Spleen (tissue), 7 donors: ENCODE measurements around the gene RELB.

Source experiments
- CTCF ChIP-seq, 11 experiments: fragments of 200-600 bp in 7 of 11; fragments of 450-650 bp in 4 of 11; sonication (generic) in 4 of 11; IDR thresholded peaks in 8 of 11; conservative IDR thresholded peaks in 3 of 11; 1 replicate in 7 of 11; 2 replicates in 4 of 11; pipeline versions ENCODE4 v1.4.0 to v1.8.0; 2016 to 2021; ENCODE audit warnings: antibody characterized with exemption in 11 of 11, inconsistent platforms in 4 of 11, mild to moderate bottlenecking in 1 of 11
- POLR2A ChIP-seq, 3 donors: fragments of 450-650 bp; IDR thresholded peaks; one replicate each; pipeline ENCODE4 v1.5.1; 2017; ENCODE audit warnings: antibody characterized with exemption in 3 of 3, mild to moderate bottlenecking in 1 of 3
- POLR2AphosphoS5 ChIP-seq, 3 donors: sonication (generic); formaldehyde crosslinking; IDR thresholded peaks; one replicate each; pipeline ENCODE4 v1.5.1; 2017; ENCODE audit warnings: antibody characterized with exemption in 3 of 3
- donor health status: DM: no; HTN: no; CAD: no; lungs with moderate emphysema.
- donor health status: DM: no; HTN: no; CAD: no.
- donor health status: DM: no; HTN: no; CAD: no.

GRCh38 chr19:44968670-44969069 lies 32.6 kb upstream of the RELB start:
- TF ChIP-seq POLR2AphosphoS5 (IDR thresholded peaks at IDR 0.05) (no peak), POLR2A (IDR thresholded peaks at IDR 0.05) (no peak), CTCF (IDR thresholded peaks at IDR 0.05 in 8 of 11, conservative IDR thresholded peaks at IDR 0.05 in 3 of 11) (no peak)
